ENCODE measurements around the gene TXNL4B.

Gene TXNL4B

GRCh38 chr16:72094266-72094610, 818 bp upstream of the TXNL4B start:
- Histone ChIP-seq H3K27ac (peak overlapping the region; percentile 91), H3K4me3 (ENCODE audit: low read depth in 1 of 2, low read length in 1 of 2) (peak overlapping the region; percentile 93 to 95), H3K36me3 (peaks cover 52% of the 10 kb centered on the region), H3K4me1 (ENCODE audit: control insufficient read depth in 1 of 2, insufficient read depth in 1 of 2, low read depth in 1 of 2, low read length in 1 of 2) (peaks cover 25 to 37% of the 10 kb centered on the region in 2 experiments), H3K9me3 (no peaks in the 10 kb centered on the region), H3K27me3 (no peaks in the 10 kb centered on the region)
- TF ChIP-seq, protein P1, sequence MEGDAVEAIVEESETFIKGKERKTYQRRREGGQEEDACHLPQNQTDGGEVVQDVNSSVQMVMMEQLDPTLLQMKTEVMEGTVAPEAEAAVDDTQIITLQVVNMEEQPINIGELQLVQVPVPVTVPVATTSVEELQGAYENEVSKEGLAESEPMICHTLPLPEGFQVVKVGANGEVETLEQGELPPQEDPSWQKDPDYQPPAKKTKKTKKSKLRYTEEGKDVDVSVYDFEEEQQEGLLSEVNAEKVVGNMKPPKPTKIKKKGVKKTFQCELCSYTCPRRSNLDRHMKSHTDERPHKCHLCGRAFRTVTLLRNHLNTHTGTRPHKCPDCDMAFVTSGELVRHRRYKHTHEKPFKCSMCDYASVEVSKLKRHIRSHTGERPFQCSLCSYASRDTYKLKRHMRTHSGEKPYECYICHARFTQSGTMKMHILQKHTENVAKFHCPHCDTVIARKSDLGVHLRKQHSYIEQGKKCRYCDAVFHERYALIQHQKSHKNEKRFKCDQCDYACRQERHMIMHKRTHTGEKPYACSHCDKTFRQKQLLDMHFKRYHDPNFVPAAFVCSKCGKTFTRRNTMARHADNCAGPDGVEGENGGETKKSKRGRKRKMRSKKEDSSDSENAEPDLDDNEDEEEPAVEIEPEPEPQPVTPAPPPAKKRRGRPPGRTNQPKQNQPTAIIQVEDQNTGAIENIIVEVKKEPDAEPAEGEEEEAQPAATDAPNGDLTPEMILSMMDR (IDR thresholded peaks at IDR 0.05): no peak

DNA sequence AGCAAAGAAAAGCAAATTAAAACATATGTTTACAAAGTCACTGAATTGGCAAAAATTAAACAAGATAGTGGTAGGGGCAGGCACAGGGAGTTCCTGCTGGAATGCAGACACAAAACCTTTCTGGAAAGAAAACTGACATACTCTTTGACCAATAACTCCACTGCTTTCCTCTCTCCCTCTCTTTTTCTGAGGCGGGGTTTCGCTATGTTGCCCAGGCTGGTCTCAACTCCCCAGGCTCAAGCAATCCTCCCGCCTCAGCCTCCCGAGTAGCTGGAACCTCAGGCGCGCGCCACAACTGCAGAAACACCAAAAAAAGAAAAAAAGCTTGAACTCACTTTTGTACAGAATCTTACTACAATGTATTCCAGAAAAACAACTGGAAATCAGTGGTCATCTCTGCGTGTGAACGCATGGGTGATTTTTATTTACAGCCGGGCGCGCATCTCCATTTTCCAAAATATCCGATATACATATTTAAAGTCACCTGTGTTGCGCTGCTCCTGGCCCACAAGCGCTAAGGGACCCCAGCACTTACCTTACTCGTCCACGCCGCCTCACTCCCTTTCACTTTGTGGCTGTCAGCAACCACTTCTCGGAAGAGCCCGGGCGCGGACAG, 480 bp downstream of the TXNL4B start:
- TF ChIP-seq, protein P1 (IDR thresholded peaks at IDR 0.05): no peak
- Histone ChIP-seq H3K4me3 (ENCODE audit: low read depth in 1 of 2, low read length in 1 of 2) (peak overlapping the region; percentile 93 to 95), H3K27ac (peak overlapping the region; percentile 91), H3K27me3 (no peaks in the 10 kb centered on the region), H3K9me3 (no peaks in the 10 kb centered on the region), H3K4me1 (ENCODE audit: control insufficient read depth in 1 of 2, insufficient read depth in 1 of 2, low read depth in 1 of 2, low read length in 1 of 2) (peaks cover 25 to 37% of the 10 kb centered on the region in 2 experiments), H3K36me3 (peaks cover 52% of the 10 kb centered on the region)

DNA sequence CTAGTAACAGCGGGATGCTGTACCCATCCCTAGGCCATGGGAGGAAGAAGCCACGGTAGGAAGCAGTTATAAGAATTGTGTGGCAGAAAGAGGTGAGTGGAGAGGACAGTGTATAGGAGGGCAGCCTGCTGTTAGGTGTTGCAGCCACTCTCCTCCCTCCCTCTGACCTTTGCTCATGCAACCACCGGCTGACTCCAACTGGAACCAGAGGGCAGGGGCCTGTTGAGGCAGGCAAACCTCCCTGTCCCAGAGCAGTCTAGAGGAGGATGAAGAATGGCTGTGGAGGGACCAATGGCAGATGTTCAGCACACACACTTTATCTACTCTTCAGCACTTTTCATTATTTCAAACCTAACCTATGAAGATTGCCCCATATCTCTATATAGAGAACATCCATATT, 2.2 kb downstream of the TXNL4B start:
- H3K36me3 ChIP-seq: peaks cover 52% of the 10 kb centered on the region
- H3K9me3 ChIP-seq: no peaks in the 10 kb centered on the region
- H3K4me3 ChIP-seq (ENCODE audit: low read depth in 1 of 2, low read length in 1 of 2): no peak overlapping the region
- H3K4me1 ChIP-seq (ENCODE audit: control insufficient read depth in 1 of 2, insufficient read depth in 1 of 2, low read depth in 1 of 2, low read length in 1 of 2): peaks cover 25 to 37% of the 10 kb centered on the region in 2 experiments
- no peak overlapping the region for H3K27ac ChIP-seq
- no peaks in the 10 kb centered on the region for H3K27me3 ChIP-seq
- TF ChIP-seq, protein P1 (IDR thresholded peaks at IDR 0.05): no peak

DNA sequence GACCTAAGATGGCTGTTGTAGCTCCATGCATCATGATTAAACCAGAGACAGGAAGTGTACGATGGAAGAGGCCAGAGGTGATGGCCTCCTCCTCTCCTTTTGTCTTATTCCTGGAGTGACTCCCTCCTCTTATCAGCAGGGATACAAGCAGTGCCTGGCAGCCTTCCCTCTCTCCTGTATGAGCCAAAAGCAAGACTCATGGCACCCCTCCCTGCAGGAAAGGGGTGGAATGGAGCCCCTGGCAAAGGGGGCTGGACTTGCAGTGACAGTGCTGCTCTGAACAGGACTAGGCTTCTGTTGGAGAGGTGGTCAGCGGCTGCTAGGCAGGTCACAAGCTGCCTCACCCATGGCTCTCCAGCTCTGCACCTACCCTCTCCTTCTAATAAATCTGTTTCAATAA, 8.4 kb downstream of the TXNL4B start:
- no peak overlapping the region for H3K4me3 ChIP-seq (ENCODE audit: low read depth in 1 of 2, low read length in 1 of 2)
- TF ChIP-seq, protein P1 (IDR thresholded peaks at IDR 0.05): no peak
- H3K4me1 ChIP-seq (ENCODE audit: control insufficient read depth in 1 of 2, insufficient read depth in 1 of 2, low read depth in 1 of 2, low read length in 1 of 2): no peaks in the 10 kb centered on the region
- peaks cover 57% of the 10 kb centered on the region for H3K36me3 ChIP-seq
- H3K9me3 ChIP-seq: no peaks in the 10 kb centered on the region
- H3K27ac ChIP-seq: no peak overlapping the region
- no peaks in the 10 kb centered on the region for H3K27me3 ChIP-seq

GRCh38 chr16:72084445-72084844, 9.0 kb downstream of the TXNL4B start:
- TF ChIP-seq, protein P1 (IDR thresholded peaks at IDR 0.05): no peak
- no peak overlapping the region for H3K4me3 ChIP-seq (ENCODE audit: low read depth in 1 of 2, low read length in 1 of 2)
- no peaks in the 10 kb centered on the region for H3K4me1 ChIP-seq (ENCODE audit: control insufficient read depth in 1 of 2, insufficient read depth in 1 of 2, low read depth in 1 of 2, low read length in 1 of 2)
- H3K27ac ChIP-seq: no peak overlapping the region
- H3K36me3 ChIP-seq: peaks cover 52% of the 10 kb centered on the region
- no peaks in the 10 kb centered on the region for H3K27me3 ChIP-seq
- no peaks in the 10 kb centered on the region for H3K9me3 ChIP-seq
